Measurements from ENCODE around the gene NUDT7.

Gene NUDT7

GRCh38 chr16:77722309-77723107 is at the start of gene NUDT7:
Gene NUDT7 (plus strand): TSS chr16:77722514. CDS start chr16:77722583, 69 bp downstream.
- peak; percentile 62 to 98 (median 92) for DNase-seq

- DNase-seq = no peak
Observed at GRCh38 chr16:77674888-77675287, 47.4 kb upstream of the NUDT7 start.

GRCh38 chr16:77675464-77676324 is 46.6 kb upstream of the NUDT7 start:
- peak in 11 of 14 donors; percentile 1 to 63 (median 48) for DNase-seq

- DNase-seq = no peak
Observed at GRCh38 chr16:77677129-77677528, 45.2 kb upstream of the NUDT7 start.

- no peak for DNase-seq
Observed at GRCh38 chr16:77679391-77679790, 42.9 kb upstream of the NUDT7 start.

- DNase-seq = no peak
Observed at GRCh38 chr16:77679901-77680300, 42.4 kb upstream of the NUDT7 start.

- no peak for DNase-seq
Observed at GRCh38 chr16:77680496-77680895, 41.8 kb upstream of the NUDT7 start.

- no peak for DNase-seq
Observed at GRCh38 chr16:77682586-77682985, 39.7 kb upstream of the NUDT7 start.

GRCh38 chr16:77683397-77684180 is 38.7 kb upstream of the NUDT7 start:
- no peak for DNase-seq

GRCh38 chr16:77684181-77684526 is 38.2 kb upstream of the NUDT7 start:
- peak in 1 of 14 donors; percentile 34 for DNase-seq

GRCh38 chr16:77686385-77686784 is 35.9 kb upstream of the NUDT7 start:
- no peak for DNase-seq

GRCh38 chr16:77689971-77690370 is 32.3 kb upstream of the NUDT7 start:
- no peak for DNase-seq

- DNase-seq = no peak
Observed at GRCh38 chr16:77690416-77690815, 31.9 kb upstream of the NUDT7 start.

GRCh38 chr16:77692612-77693011 is 29.7 kb upstream of the NUDT7 start:
- DNase-seq = no peak

- no peak for DNase-seq
Observed at GRCh38 chr16:77696149-77696548, 26.2 kb upstream of the NUDT7 start.

- DNase-seq = no peak
Observed at GRCh38 chr16:77700846-77701245, 21.5 kb upstream of the NUDT7 start.

GRCh38 chr16:77705351-77705750 is 17.0 kb upstream of the NUDT7 start:
- DNase-seq = no peak

- no peak for DNase-seq
Observed at GRCh38 chr16:77711179-77711578, 11.1 kb upstream of the NUDT7 start.

- DNase-seq = no peak
Observed at GRCh38 chr16:77711775-77712174, 10.5 kb upstream of the NUDT7 start.

GRCh38 chr16:77715145-77715544 is 7.2 kb upstream of the NUDT7 start:
- DNase-seq = no peak

- peak in 1 of 14 donors; percentile 17 for DNase-seq
Observed at GRCh38 chr16:77721752-77722308, 484 bp upstream of the NUDT7 start.

- peak in 8 of 14 donors; percentile 24 to 49 (median 41) for DNase-seq
Observed at GRCh38 chr16:77723108-77723514, 797 bp downstream of the NUDT7 start.

Measured in C1 segment of cervical spinal cord (tissue), 14 donors.